ENCODE results near the gene DTD1. TPM values are rescaled to one million over a fixed set of nuclear protein-coding genes. Genes with fewer than 3 reads are reported as not detected.

The DTD1 gene
- total and polyA plus RNA-seq, 2 of the 13 experiments (the other 11 are each of a cell fraction or from before 2014, with no cell fraction given), result 41.2 to 79.3 TPM

GRCh38 chr20:18724788-18725464 lies 137.1 kb downstream of the DTD1 start (continued):
- TF ChIP-seq RBM39 (IDR thresholded peaks at IDR 0.05; ENCODE audit: low read depth, low read length, poor library complexity, severe bottlenecking), result no peak
- TF ChIP-seq ZNF530 (CRISPR knock-in tag; IDR thresholded peaks at IDR 0.05; ENCODE audit: low read depth), result no peak
- TF ChIP-seq SIX4 (CRISPR knock-in tag; IDR thresholded peaks at IDR 0.05), result no peak
- no peak for TF ChIP-seq ZSCAN21 (CRISPR knock-in tag; IDR thresholded peaks at IDR 0.05; ENCODE audit: borderline replicate concordance)
- TF ChIP-seq RAD51 (IDR thresholded peaks at IDR 0.05; ENCODE audit: borderline replicate concordance), result no peak
- no peak for TF ChIP-seq ZC3H4 (CRISPR knock-in tag; IDR thresholded peaks at IDR 0.05; ENCODE audit: borderline replicate concordance)
- TF ChIP-seq POLR2AphosphoS2 (IDR thresholded peaks at IDR 0.05; ENCODE audit: low read depth, low read length), result no peak
- TF ChIP-seq HDAC1 (CRISPR knock-in tag; IDR thresholded peaks at IDR 0.05), result no peak
- TF ChIP-seq MTA3 (CRISPR knock-in tag; IDR thresholded peaks at IDR 0.05), result no peak

- Histone ChIP-seq H3K27ac (ENCODE audit: extremely low read length, insufficient read depth, low read length) (no peak overlapping the region), H3K9me3 (ENCODE audit: low read length) (no peaks in the 10 kb centered on the region), H3K36me3 (replicated peaks in 1 of 2; ENCODE audit: control insufficient read depth in 1 of 2, insufficient read depth in 2 of 2, low read length in 2 of 2) (no peaks in the 10 kb centered on the region), H3K79me2 (ENCODE audit: insufficient read depth, low read length) (no peaks in the 10 kb centered on the region), H3K27me3 (ENCODE audit: control insufficient read depth in 1 of 2, insufficient read depth in 2 of 2, low read length in 2 of 2) (no peaks in the 10 kb centered on the region), H3K9ac (ENCODE audit: insufficient read depth, low read depth, low read length) (no peak overlapping the region), H3K4me2 (ENCODE audit: low read depth, low read length) (no peak overlapping the region), H2AFZ (ENCODE audit: low read length) (no peak overlapping the region), H3K4me3 (replicated peaks in 1 of 3; ENCODE audit: insufficient read depth in 1 of 3, low read depth in 2 of 3, low read length in 3 of 3) (no peak overlapping the region), H4K20me1 (ENCODE audit: insufficient read depth, low read length) (no peaks in the 10 kb centered on the region), H3K4me1 (ENCODE audit: insufficient read depth, low read length) (peaks cover 22% of the 10 kb centered on the region)
- CTCF ChIA-PET (ENCODE audit: low intra/inter-chr PET ratio, low total read pairs), result no interaction called here
- BruUV-seq (replicated peaks), result no TSS peak
- ATAC-seq, result peak; percentile 68
- 55% methylated on average over 9 of the region's 9 CpGs for WGBS (ENCODE audit: low lambda C conversion rate)
- no peak for FAIRE-seq
- intact Hi-C loops (cut with micrococcal nuclease; ENCODE audit: unreplicated experiment), result no loop called here
- DNase-seq (ENCODE audit: low spot score), result no peak
- POLR2A ChIA-PET, result no interaction called here
- in situ Hi-C loops (cut with HindIII; ENCODE audit: extremely low pct_ligation_motif_present, low pct_unique_long_range_greater_than_20kb), result no loop called here
- TF ChIP-seq POLR2AphosphoS2 (IDR thresholded peaks at IDR 0.05; ENCODE audit: low read depth, low read length) (no peak), ETV5 (CRISPR knock-in tag; IDR thresholded peaks at IDR 0.05; ENCODE audit: borderline replicate concordance) (peak; percentile 22; the same call in 1 of the 2 replicates), ONECUT2 (CRISPR knock-in tag; IDR thresholded peaks at IDR 0.05) (no peak), ZNF180 (CRISPR knock-in tag; IDR thresholded peaks at IDR 0.05; ENCODE audit: borderline replicate concordance, low read depth) (no peak), ZNF687 (CRISPR knock-in tag; IDR thresholded peaks at IDR 0.05) (peak; percentile 34; the same call in 1 of the 2 replicates), ZNF713 (CRISPR knock-in tag; IDR thresholded peaks at IDR 0.05) (no peak), ZMYM3 (CRISPR knock-in tag; IDR thresholded peaks at IDR 0.05) (0 out of 2 replicates have a peak, but pooled peaks have one; percentile 17), NR2F6 (IDR thresholded peaks at IDR 0.05) (no peak), NR2F6 (CRISPR knock-in tag; IDR thresholded peaks at IDR 0.05) (no peak), ZNF564 (CRISPR knock-in tag; IDR thresholded peaks at IDR 0.05) (no peak), ZSCAN9 (CRISPR knock-in tag; IDR thresholded peaks at IDR 0.05; ENCODE audit: borderline replicate concordance) (no peak), MXD1 (CRISPR knock-in tag; IDR thresholded peaks at IDR 0.05) (0 out of 2 replicates have a peak, but pooled peaks have one; percentile 25)
These were observed 139.2 kb downstream of the DTD1 start for GRCh38 chr20:18727032-18727508.
